Measurements from ENCODE around the gene B4GALT6. TPM values are rescaled to one million over a fixed set of nuclear protein-coding genes. Genes with fewer than 3 reads are reported as not detected.

Gene B4GALT6
- total RNA-seq, 5 donors from 2014 or later (not counting 1 experiment from before 2014, with no cell fraction given), result 0.25 to 1.5 (median 1.2) TPM

GRCh38 chr18:31659576-31660177 lies 24.7 kb downstream of the B4GALT6 start:
- Histone ChIP-seq H3K4me1 (ENCODE audit: control insufficient read depth in 1 of 2, extremely low read depth in 1 of 2, insufficient read depth in 2 of 2, low read length in 2 of 2) (peaks cover 0 to 12% of the 10 kb centered on the region in 2 experiments), H3K4me3 (ENCODE audit: control insufficient read depth in 1 of 2, extremely low read depth in 1 of 2, low read length in 1 of 2) (no peak overlapping the region), H3K36me3 (ENCODE audit: control insufficient read depth in 2 of 2, extremely low read depth in 1 of 2, insufficient read depth in 1 of 2, low read length in 1 of 2) (no peaks in the 10 kb centered on the region), H3K27ac (ENCODE audit: low read length) (peak overlapping the region; percentile 29), H3K27me3 (replicated peaks in 1 of 2; ENCODE audit: control insufficient read depth in 2 of 2, extremely low read depth in 1 of 2, insufficient read depth in 2 of 2, low read length in 1 of 2) (peaks cover 0 to 13% of the 10 kb centered on the region in 2 experiments), H3K9me3 (no peaks in the 10 kb centered on the region)
- ATAC-seq (replicated peaks in 1 of 4) (no peak), DNase-seq (no peak)
- no peak overlapping the region for H3K4me3 Mint-ChIP-seq
- no peaks in the 10 kb centered on the region for H3K36me3 Mint-ChIP-seq
- peaks cover 0 to 10% of the 10 kb centered on the region in 2 donors for H3K27me3 Mint-ChIP-seq
- no peak overlapping the region for H3K27ac Mint-ChIP-seq
- CTCF ChIA-PET, result no interaction called here
- H3K9me3 Mint-ChIP-seq, result no peaks in the 10 kb centered on the region
- no CpG with 5 or more reads among the region's 1 CpG for WGBS (ENCODE audit: insufficient coverage)
- POLR2A ChIA-PET, result interaction anchor here (0.5 to 0.6 kb wide), 2 partner anchors 31 to 49 kb away, joined by 3 read pairs; no protein-coding TSS in a partner anchor
- H3K4me1 Mint-ChIP-seq, result peaks cover 11 to 14% (median 13%) of the 10 kb centered on the region in 3 donors

GRCh38 chr18:31658670-31659575 lies 25.5 kb downstream of the B4GALT6 start:
- CTCF ChIA-PET, result interaction anchor here in 1 of 2 donors (0.9 kb wide), 1 partner anchor 8 kb away, joined by 5 read pairs; no protein-coding TSS in a partner anchor

GRCh38 chr18:31657823-31658669 lies 26.3 kb downstream of the B4GALT6 start:
- no peak overlapping the region for H3K27ac ChIP-seq (ENCODE audit: low read length)
- H3K9me3 Mint-ChIP-seq, result no peaks in the 10 kb centered on the region
- peaks cover 0 to 14% of the 10 kb centered on the region in 2 experiments for H3K27me3 ChIP-seq (replicated peaks in 1 of 2; ENCODE audit: control insufficient read depth in 2 of 2, extremely low read depth in 1 of 2, insufficient read depth in 2 of 2, low read length in 1 of 2)
- H3K27me3 Mint-ChIP-seq, result peaks cover 2 to 15% of the 10 kb centered on the region in 2 donors
- DNase-seq (peak in 1 of 35 experiments; percentile 25), ATAC-seq (replicated peaks in 1 of 4) (no peak)
- WGBS (ENCODE audit: insufficient coverage), result 66% methylated on average over 5 of the region's 12 CpGs
- POLR2A ChIA-PET, result interaction anchor here in 1 of 2 donors (0.6 kb wide), 1 partner anchor 8 kb away, joined by 3 read pairs; no protein-coding TSS in a partner anchor
- peaks cover 0 to 12% of the 10 kb centered on the region in 2 experiments for H3K4me1 ChIP-seq (ENCODE audit: control insufficient read depth in 1 of 2, extremely low read depth in 1 of 2, insufficient read depth in 2 of 2, low read length in 2 of 2)
- H3K36me3 Mint-ChIP-seq, result no peaks in the 10 kb centered on the region
- H3K9me3 ChIP-seq, result no peaks in the 10 kb centered on the region
- CTCF ChIA-PET, result interaction anchor here in 1 of 2 donors (0.9 kb wide), 1 partner anchor 9 kb away, joined by 5 read pairs; no protein-coding TSS in a partner anchor
- no peak overlapping the region for H3K4me3 Mint-ChIP-seq
- no peaks in the 10 kb centered on the region for H3K36me3 ChIP-seq (ENCODE audit: control insufficient read depth in 2 of 2, extremely low read depth in 1 of 2, insufficient read depth in 1 of 2, low read length in 1 of 2)
- H3K4me1 Mint-ChIP-seq, result peaks cover 11 to 14% (median 13%) of the 10 kb centered on the region in 3 donors
- no peak overlapping the region for H3K27ac Mint-ChIP-seq
- H3K4me3 ChIP-seq (ENCODE audit: control insufficient read depth in 1 of 2, extremely low read depth in 1 of 2, low read length in 1 of 2), result no peak overlapping the region

More at GRCh38 chr18:31658670-31659575, 25.5 kb downstream of the B4GALT6 start:
- H3K4me3 Mint-ChIP-seq, result peak overlapping the region in 1 of 3 donors; percentile 29
- peaks cover 0 to 10% of the 10 kb centered on the region in 2 donors for H3K27me3 Mint-ChIP-seq
- H3K27me3 ChIP-seq (replicated peaks in 1 of 2; ENCODE audit: control insufficient read depth in 2 of 2, extremely low read depth in 1 of 2, insufficient read depth in 2 of 2, low read length in 1 of 2), result peaks cover 0 to 13% of the 10 kb centered on the region in 2 experiments
- H3K4me1 ChIP-seq (ENCODE audit: control insufficient read depth in 1 of 2, extremely low read depth in 1 of 2, insufficient read depth in 2 of 2, low read length in 2 of 2), result peaks cover 0 to 12% of the 10 kb centered on the region in 2 experiments
- DNase-seq, result peak in 1 of 35 experiments; percentile 39
- peak overlapping the region; percentile 29 for H3K27ac ChIP-seq (ENCODE audit: low read length)
- peaks cover 11 to 14% (median 13%) of the 10 kb centered on the region in 3 donors for H3K4me1 Mint-ChIP-seq
- POLR2A ChIA-PET, result interaction anchor here in 1 of 2 donors (0.6 kb wide), 2 partner anchors 9 to 48 kb away, joined by 3 read pairs; no protein-coding TSS in a partner anchor
- no peak overlapping the region for H3K4me3 ChIP-seq (ENCODE audit: control insufficient read depth in 1 of 2, extremely low read depth in 1 of 2, low read length in 1 of 2)
- peak overlapping the region in 1 of 2 donors; percentile 12 for H3K27ac Mint-ChIP-seq
- H3K9me3 Mint-ChIP-seq, result no peaks in the 10 kb centered on the region
- no peaks in the 10 kb centered on the region for H3K36me3 ChIP-seq (ENCODE audit: control insufficient read depth in 2 of 2, extremely low read depth in 1 of 2, insufficient read depth in 1 of 2, low read length in 1 of 2)
- WGBS (ENCODE audit: insufficient coverage), result 71% methylated on average over 4 of the region's 10 CpGs
- no peaks in the 10 kb centered on the region for H3K36me3 Mint-ChIP-seq
- H3K9me3 ChIP-seq, result no peaks in the 10 kb centered on the region
- ATAC-seq (replicated peaks in 1 of 4), result peak in 3 of 4 experiments; percentile 34 to 70 (median 43)

- DNase-seq (no peak), ATAC-seq (replicated peaks in 1 of 4) (no peak)
- Histone ChIP-seq H3K9me3 (no peaks in the 10 kb centered on the region), H3K4me1 (ENCODE audit: control insufficient read depth in 1 of 2, extremely low read depth in 1 of 2, insufficient read depth in 2 of 2, low read length in 2 of 2) (peaks cover 0 to 12% of the 10 kb centered on the region in 2 experiments), H3K4me3 (ENCODE audit: control insufficient read depth in 1 of 2, extremely low read depth in 1 of 2, low read length in 1 of 2) (no peak overlapping the region), H3K36me3 (ENCODE audit: control insufficient read depth in 2 of 2, extremely low read depth in 1 of 2, insufficient read depth in 1 of 2, low read length in 1 of 2) (no peaks in the 10 kb centered on the region), H3K27ac (ENCODE audit: low read length) (no peak overlapping the region), H3K27me3 (replicated peaks in 1 of 2; ENCODE audit: control insufficient read depth in 2 of 2, extremely low read depth in 1 of 2, insufficient read depth in 2 of 2, low read length in 1 of 2) (peaks cover 0 to 24% of the 10 kb centered on the region in 2 experiments)
- POLR2A ChIA-PET, result no interaction called here
- Mint-ChIP-seq H3K9me3 (no peaks in the 10 kb centered on the region), H3K4me3 (no peak overlapping the region), H3K27ac (no peak overlapping the region), H3K27me3 (peaks cover 15 to 27% of the 10 kb centered on the region in 2 donors), H3K4me1 (peaks cover 11 to 20% (median 17%) of the 10 kb centered on the region in 3 donors), H3K36me3 (no peaks in the 10 kb centered on the region)
- CTCF ChIA-PET, result no interaction called here
- no CpG with 5 or more reads among the region's 2 CpGs for WGBS (ENCODE audit: insufficient coverage)
Measured at GRCh38 chr18:31656754-31657153, 27.6 kb downstream of the B4GALT6 start.

GRCh38 chr18:31655354-31655753 lies 29.0 kb downstream of the B4GALT6 start:
- Histone ChIP-seq H3K36me3 (ENCODE audit: control insufficient read depth in 2 of 2, extremely low read depth in 1 of 2, insufficient read depth in 1 of 2, low read length in 1 of 2) (no peaks in the 10 kb centered on the region), H3K4me1 (ENCODE audit: control insufficient read depth in 1 of 2, extremely low read depth in 1 of 2, insufficient read depth in 2 of 2, low read length in 2 of 2) (peaks cover 0 to 12% of the 10 kb centered on the region in 2 experiments), H3K9me3 (no peaks in the 10 kb centered on the region), H3K27ac (ENCODE audit: low read length) (no peak overlapping the region), H3K4me3 (ENCODE audit: control insufficient read depth in 1 of 2, extremely low read depth in 1 of 2, low read length in 1 of 2) (no peak overlapping the region), H3K27me3 (replicated peaks in 1 of 2; ENCODE audit: control insufficient read depth in 2 of 2, extremely low read depth in 1 of 2, insufficient read depth in 2 of 2, low read length in 1 of 2) (peaks cover 0 to 29% of the 10 kb centered on the region in 2 experiments)
- ATAC-seq (replicated peaks in 1 of 4), result no peak
- Mint-ChIP-seq H3K4me1 (peaks cover 11 to 20% (median 17%) of the 10 kb centered on the region in 3 donors), H3K9me3 (no peaks in the 10 kb centered on the region), H3K36me3 (no peaks in the 10 kb centered on the region), H3K27me3 (peaks cover 18 to 32% of the 10 kb centered on the region in 2 donors), H3K27ac (no peak overlapping the region), H3K4me3 (no peak overlapping the region)
- WGBS (ENCODE audit: insufficient coverage), result no CpG with 5 or more reads among the region's 4 CpGs
- ChIA-PET POLR2A (no interaction called here), CTCF (no interaction called here)
- DNase-seq, result no peak

All from T-cell (primary cell).